Activated CD8-positive, alpha-beta memory T cell treated with anti-CD3 and anti-CD28 coated beads, Interleukin-2, amount 50 U/mL, for 1 hour (primary cell): ENCODE measurements around the gene UGT1A9.
"Not testable (repeated sequence)": the region's sequence is repeated elsewhere in the genome, so short reads cannot be mapped to it uniquely, and the experiment has no call there.

Experiments
- DNase-seq: peaks from one replicate; pipeline ENCODE4 v3.0.0-alpha.2; 2020; ENCODE audit errors: extremely low read depth

Gene UGT1A9

DNA sequence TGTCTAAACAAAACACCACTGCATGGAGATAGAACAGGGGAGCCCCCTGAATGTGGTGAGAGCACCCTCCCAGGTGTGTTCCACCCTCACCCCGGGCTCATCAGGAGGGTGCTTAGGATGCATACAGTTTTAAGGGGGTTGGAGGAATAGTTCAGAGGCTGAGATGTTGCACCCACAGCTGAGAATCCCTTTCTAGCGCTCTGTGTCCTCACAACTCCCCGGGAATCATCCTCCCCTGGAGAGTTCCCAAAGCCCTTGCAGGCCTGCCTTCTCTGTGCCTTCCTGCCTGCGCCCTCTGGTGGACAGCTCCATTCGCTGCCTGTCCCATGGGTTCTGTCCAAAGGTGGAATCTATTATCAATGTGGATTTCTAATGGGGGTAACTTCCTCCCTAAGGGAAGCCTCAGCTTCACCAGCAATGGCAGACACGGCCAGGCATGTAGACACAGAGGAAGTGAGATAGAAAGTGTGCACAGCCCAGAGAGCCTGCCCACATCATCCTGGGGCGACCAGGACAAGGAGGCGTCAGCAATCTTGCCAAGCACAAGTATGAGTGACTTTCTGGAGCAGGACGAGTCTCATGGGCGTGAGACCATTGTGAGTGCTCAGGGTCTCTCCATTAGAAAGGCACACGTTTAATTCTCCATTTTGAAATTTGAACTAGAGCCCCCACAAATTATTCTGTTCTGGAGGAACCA is 39.8 kb downstream of the UGT1A9 start:
- DNase-seq: peak; percentile 35

GRCh38 chr2:233712611-233713261 is 41.0 kb downstream of the UGT1A9 start, which contains the start of gene UGT1A5:
TSS of gene UGT1A5 (plus strand) at chr2:233712907. CDS start at chr2:233712992, 85 bp downstream.
- no peak for DNase-seq

DNA sequence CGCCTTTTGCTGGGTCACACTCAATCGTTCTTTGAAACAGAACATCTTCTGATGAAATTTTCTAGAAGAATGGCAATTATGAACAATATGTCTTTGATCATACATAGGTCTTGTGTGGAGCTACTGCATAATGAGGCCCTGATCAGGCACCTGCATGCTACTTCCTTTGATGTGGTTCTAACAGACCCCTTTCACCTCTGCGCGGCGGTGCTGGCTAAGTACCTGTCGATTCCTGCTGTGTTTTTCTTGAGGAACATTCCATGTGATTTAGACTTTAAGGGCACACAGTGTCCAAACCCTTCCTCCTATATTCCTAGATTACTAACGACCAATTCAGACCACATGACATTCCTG is 41.5 kb downstream of the UGT1A9 start:
- no peak for DNase-seq

GRCh38 chr2:233714121-233714520 is 42.4 kb downstream of the UGT1A9 start:
- DNase-seq: no peak

GRCh38 chr2:233718552-233718951 is 46.9 kb downstream of the UGT1A9 start, which contains the start of gene UGT1A4:
TSS of gene UGT1A4 (plus strand) at chr2:233718736. CDS start at chr2:233718821, 85 bp downstream.
- DNase-seq: no peak

DNA sequence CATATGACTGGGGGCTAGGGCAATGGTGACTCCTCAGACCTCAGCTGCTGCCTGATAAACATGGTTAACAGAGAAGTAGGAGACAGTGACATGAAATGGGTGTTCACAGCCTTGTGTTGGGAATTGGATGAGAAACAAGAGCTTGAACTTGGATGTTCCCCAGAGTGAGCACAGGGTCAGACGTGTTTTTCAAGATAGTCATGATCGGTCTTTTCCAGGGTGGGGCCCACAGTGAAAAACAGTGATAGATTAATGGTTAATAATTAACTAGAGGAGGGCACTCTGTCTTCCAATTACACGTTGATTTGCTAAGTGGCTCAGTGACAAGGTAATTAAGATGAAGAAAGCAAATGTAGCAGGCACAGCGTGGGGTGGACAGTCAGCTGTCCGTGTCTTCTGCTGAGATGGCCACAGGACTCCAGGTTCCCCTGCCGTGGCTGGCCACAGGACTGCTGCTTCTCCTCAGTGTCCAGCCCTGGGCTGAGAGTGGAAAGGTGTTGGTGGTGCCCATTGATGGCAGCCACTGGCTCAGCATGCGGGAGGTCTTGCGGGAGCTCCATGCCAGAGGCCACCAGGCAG is 57.1 kb downstream of the UGT1A9 start, which contains the start of gene UGT1A3:
UGT1A3 (plus strand) TSS at position 320 of the 579 bp plus-strand sequence; CDS start at position 405, 85 bp downstream.
- DNase-seq: no peak

- DNase-seq: not testable (repeated sequence)
These were observed 65.4 kb downstream of the UGT1A9 start for GRCh38 chr2:233736868-233737653.

DNA sequence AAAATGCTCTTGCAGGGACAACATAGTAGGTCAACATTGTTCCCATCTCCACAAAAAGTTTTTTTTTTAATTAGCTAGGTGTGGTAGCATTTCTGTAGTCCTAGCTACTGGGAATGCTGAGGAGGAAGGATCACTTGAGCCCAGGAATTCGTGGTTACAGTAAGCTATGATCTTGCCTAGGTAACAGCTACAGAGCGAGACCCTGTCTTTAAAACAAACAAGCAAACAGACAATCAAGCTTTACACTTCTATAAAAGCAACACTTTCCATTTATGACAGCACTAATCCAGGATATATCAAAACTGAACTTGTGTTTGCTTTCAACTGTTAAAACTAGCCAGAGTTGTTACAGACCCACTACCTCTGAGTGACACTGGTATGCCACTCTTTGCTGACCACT is 69.2 kb downstream of the UGT1A9 start:
- DNase-seq: no peak

DNA sequence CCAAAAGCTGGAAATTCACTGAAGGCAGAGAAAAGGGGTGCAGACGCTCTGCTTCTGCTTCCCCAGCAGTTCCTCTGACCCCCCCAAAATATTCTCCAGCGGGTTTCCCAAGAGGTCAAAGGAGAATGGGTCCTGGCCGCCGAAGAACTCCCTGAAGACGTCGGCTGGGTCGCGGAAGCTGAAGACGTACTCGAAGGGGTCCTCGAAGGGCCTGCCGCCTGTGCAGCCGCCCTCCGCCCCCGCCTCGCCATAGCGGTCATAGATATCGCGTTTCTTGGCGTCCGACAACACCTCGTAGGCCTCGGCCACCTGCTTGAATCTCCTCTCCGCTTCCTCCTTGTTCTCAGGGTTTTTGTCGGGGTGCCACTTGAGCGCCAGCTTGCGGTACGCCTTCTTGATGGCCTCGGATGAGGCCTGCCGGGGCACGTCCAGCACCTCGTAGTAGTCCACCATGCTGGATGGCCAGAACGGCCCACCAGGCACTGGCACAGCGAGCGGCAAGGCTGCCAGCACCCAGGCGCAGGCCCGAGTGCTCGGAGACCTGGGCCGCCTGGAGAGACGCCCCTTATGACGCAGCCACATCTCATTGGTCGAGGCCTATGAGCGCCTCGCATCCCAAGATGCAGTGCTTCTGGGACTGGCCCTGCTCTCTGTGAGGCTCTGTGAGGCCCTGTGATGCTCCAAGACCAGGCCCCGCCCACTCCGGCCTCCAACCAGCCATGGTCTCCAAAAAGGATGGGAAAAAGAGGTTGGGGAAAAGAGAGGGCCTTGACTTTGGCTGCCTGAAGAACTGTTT is 72.0 kb downstream of the UGT1A9 start:
- no peak for DNase-seq

DNA sequence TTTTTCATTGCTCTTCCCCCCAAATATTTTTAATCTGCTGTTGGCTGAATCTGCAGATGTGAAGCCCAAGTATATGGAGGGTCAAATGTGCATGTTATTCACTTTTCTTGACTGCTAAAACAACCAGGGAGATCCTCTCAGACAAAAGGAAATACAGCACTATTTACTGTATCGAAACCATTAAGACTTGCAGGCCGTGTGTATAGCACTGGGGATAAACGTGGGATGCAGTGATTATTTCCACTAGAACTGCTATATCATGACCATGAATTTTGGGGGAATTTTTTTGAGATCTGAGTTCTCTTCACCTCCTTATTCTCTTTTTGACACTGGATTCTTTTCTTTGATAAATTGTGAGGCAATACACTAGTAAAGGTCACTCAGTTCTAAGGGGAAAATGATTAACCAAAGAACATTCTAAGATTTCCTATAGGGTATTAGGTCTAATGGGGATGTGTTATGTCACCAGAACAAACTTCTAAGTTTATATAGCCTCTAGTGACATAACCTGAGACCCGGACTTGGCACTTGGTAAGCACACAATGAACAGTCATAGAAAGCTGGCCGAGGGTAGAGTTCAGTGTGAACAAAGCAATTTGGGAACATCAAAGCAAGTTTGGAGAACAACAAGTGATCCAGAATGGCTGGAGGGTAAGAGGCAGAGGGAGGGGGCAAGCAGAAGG is 73.5 kb downstream of the UGT1A9 start:
- DNase-seq: no peak

- not testable (repeated sequence) for DNase-seq
These were observed 74.1 kb downstream of the UGT1A9 start for GRCh38 chr2:233745838-233746237.

GRCh38 chr2:233746475-233747282 is 75.0 kb downstream of the UGT1A9 start:
- DNase-seq: no peak

GRCh38 chr2:233747283-233747544 is 75.5 kb downstream of the UGT1A9 start:
- DNase-seq: no peak

GRCh38 chr2:233750689-233751088 is 79.0 kb downstream of the UGT1A9 start:
- not testable (repeated sequence) for DNase-seq

DNA sequence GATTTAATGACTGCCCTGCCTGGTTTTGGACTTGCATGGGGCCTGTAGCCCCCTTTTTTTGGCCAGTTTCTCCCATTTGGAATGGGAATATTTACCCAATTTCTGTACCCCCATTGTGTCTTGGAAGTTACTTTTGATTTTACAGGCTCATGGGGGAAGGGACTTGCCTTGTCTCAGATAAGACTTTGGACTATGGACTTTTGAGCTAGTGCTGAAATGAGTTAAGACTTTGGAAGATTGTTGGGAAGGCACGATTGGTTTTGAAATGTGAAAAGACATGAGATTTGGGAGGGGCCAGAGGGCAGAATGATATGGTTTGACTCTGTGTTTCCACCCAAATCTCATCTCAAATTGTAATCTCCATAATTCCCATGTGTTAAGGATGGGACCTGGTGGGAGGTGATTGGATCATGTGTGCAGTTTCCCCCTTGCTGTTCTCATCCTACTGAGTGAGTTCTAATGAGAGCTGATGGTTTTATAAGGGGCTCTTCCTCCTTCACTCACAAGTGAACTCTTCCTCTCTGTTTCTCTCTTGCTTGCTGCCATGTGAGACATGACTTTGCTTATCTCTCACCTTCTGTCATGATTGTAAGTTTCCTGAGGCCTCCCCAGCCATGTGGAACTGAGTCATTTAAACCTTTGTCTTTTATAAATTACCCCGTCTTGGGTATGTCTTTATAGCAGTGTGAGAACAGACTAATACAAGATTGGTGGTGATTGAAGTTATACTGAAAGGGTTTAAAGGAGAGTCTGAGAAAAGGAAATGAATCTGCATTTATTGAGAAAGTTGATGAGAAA is 79.7 kb downstream of the UGT1A9 start:
- not testable (repeated sequence) for DNase-seq

DNA sequence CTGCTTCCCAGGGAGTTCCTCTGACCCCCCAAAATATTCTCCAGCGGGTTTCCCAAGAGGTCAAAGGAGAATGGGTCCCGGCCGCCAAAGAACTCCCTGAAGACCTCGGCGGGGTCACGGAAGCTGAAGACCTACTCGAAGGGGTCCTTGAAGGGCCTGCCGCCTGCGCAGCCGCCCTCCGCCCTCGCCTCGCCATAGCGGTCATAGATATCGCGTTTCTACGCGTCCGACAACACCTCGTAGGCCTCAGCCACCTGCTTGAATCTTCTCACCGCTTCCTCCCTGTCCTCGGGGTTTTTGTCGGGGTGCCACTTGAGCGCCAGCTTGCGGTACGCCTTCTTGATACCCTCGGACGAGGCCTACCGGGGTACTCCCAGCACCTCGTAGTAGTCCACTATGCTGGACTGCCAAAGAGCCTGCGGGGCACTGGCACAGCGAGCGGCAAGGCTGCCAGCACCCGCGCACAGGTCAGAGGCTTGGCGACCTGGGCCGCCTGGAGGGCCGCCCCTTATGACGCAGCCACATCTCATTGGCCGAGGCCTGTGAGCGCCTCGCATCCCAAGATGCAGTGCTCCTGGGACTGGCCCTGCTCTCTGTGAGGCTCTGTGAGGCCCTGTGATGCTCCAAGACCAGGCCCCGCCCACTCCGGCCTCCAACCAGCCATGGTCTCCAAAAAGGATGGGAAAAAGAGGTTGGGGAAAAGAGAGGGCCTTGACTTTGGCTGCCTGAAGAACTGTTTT is 83.3 kb downstream of the UGT1A9 start:
- no peak for DNase-seq

DNA sequence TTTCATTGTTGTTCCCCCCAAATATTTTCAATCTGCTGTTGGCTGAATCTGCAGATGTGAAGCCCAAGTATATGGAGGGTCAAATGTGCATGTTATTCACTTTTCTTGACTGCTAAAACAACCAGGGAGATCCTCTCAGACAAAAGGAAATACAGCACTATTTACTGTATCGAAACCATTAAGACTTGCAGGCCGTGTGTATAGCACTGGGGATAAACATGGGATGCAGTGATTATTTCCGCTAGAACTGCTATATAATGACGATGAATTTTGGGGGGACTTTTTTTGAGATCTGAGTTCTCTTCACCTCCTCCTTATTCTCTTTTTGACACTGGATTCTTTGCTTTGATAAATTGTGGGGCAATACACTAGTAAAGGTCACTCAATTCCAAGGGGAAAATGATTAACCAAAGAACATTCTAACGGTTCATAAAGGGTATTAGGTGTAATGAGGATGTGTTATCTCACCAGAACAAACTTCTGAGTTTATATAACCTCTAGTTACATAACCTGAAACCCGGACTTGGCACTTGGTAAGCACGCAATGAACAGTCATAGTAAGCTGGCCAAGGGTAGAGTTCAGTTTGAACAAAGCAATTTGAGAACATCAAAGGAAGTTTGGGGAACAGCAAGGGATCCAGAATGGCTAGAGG is 84.9 kb downstream of the UGT1A9 start:
- no peak for DNase-seq

GRCh38 chr2:233758141-233758540 is 86.4 kb downstream of the UGT1A9 start:
- DNase-seq: no peak
